GM18526 (cell line): ENCODE data around the gene CA14.

Experiments
- POLR2A ChIP-seq: IDR thresholded peaks from 3 replicates; pipeline ENCODE4 v1.6.1; 2011; ENCODE audit not compliant: insufficient read length; ENCODE audit errors: extremely low read depth

The CA14 gene

DNA sequence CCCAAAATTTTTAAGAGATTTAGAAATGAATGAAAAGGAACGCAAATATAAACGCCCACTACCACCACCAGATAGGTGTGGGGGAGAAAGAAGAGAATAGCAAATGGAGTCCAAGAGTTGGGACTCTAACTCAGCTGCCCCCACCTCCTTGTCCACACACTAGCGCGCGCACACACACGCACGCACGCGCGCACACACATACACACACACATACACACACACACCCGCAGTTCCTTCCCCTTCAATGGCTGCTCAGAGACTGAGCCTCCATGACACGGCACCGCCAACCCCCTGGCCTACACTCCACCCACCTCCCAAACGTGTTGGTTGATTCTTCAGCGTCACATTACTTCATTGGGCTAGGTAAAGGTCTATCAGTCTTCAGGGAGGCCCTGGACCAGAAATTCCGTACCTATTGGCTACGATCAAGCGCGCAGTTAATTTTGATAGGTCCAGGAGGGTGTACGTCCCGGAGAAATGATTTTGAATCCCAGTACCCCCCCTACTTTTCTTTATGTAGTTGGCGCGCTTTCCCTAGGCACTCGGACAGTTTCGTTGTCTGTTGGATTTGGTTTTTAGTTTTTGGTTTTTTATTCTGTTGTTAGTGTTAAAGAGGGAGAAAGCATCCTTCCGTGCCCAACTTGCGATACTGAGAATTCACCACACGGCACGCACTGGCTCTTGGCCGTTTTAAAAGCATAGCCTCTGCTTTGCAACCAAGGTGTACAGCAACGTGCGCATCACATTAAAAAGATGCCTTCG lies 21.5 kb upstream of the CA14 start, which contains the start of gene ANP32E:
ANP32E (minus strand) TSS at position 261 of the 762 bp plus-strand sequence. CDS start 326 bp downstream, outside the sequence.
- TF ChIP-seq POLR2A = peak; percentile 95

DNA sequence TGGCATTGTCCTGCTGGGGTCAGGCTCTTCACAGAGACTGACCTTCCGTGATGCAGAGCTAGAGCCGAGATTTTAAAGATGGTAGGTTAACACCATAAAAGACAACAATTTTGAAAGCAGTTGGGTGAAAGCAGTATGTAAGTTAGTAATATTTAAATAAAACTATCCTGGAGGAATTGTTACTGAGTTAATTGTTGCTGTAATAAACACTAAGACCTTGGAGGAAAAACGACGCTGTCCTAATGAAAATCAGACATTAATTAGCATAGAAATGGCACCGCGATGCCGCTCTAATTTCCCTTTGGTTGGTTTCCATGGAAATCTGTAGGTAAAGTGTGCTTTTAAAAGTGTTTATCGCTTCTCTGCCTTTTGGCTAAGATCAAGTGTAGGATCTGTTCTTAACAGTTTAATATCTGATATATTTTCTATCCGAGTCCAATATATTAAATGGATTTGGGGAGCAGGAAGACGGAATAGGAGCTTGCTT lies 20.9 kb upstream of the CA14 start:
- no peak for TF ChIP-seq POLR2A

DNA sequence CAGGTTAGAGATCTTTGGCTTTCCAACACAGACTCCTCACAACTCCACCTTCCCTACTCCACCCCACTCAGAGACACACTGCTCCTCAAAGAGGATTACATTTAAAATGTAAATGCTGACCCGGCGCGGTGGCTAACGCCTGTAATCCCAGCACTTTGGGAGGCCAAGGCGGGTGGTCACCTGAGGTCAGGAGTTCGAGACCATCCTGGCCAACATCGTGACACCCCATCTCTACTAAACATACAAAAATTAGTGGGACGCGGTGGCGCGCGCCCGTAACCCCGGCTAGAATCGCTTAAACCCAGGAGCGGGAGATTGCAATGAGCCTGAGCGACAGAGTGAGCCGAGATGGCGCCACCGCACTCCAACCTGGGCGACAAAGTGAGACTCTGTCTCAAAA lies 19.8 kb upstream of the CA14 start:
- no peak for TF ChIP-seq POLR2A

DNA sequence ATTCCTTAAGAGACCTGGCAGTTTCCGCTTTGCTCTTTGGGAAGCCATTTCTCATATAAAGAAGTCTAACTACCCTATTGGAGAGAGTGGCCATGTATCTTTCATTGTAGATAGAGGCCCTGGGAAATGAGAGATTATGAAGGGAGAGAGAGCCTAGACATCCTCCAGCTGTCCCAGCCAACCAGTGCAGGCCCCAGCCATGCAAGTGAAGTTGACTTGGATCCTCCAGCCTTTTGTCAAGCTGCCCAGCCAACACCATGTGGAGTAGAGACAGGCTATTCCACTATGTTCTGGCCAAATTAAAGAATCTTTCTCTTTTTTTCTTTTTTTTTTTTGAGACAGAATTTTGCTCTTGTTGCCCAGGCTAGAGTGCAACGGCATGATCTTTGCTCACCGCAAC lies 14.6 kb upstream of the CA14 start:
- no peak for TF ChIP-seq POLR2A

DNA sequence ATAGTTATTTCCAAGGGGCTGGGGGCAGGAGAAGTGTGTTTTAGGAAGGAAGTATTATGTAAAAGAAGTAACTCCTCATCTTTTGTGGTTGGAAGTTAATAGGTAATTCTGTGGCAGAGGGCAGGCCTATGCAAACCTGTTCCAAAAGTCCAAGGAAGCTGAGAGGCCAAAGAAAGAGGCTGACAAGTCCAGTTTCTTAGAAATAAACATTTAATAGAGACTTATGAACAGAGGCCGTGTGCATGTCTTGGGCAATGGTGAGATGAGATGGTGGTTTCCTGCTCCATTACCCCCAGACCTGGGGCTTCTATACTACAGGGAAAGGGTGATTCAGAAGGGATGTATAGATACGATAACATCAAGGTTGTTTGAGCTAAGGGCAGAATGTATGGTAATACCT lies 7.6 kb upstream of the CA14 start:
- no peak for TF ChIP-seq POLR2A

DNA sequence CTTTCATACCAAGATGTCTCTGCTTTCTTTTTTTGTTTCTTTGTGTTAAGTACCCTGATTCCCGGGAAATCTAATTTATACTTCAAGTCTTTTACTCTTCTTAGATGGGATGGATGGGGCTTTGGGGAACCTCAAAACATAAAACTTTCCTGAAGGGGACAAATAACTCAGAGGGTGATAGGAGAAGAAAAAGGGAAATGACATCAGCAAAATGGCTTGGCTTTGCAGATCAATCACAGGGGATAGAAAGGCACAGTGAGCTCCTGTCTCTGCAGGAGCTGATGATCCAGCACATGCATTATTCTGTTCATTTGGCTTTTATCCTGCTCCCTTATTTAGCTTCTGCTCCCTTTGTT lies 1.4 kb upstream of the CA14 start:
- no peak for TF ChIP-seq POLR2A

DNA sequence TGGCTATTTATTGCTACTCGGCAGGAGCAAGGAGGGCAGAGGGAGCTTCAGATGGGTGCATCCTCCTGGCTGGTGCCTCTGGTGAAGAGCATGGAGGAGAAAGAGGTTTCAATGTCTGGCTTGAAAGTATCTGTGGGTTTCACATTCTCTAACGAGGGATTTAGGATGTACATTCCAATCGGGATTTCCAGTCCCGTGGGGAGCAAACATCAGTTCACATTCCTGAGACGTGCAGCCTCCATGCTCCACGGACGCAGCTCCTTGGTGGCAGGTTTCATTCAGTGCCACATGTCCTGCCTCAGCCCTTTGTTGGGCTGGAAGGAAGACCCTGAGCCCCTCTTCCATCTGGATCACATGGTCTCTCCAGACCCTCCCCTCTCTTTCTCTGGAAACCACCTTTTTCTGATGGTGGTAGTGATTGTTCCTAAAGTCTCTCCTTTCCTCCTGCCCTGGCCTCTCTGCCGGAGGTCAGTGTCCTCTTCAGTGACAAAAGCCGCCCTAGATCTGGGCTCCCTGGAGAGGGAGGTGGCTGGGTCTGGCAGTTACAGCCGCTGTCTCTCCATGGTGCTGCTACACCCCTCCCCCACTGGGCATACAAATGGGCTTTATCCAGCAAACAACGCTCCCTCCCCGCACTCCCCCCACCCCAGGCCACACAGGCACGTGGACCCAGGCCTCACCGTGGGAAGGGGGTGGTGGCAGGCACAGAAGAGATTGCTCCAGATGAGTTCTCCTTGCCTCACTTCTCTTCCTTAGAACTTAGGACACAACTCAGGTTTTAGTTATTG lies 826 bp upstream of the CA14 start:
- TF ChIP-seq POLR2A = no peak

DNA sequence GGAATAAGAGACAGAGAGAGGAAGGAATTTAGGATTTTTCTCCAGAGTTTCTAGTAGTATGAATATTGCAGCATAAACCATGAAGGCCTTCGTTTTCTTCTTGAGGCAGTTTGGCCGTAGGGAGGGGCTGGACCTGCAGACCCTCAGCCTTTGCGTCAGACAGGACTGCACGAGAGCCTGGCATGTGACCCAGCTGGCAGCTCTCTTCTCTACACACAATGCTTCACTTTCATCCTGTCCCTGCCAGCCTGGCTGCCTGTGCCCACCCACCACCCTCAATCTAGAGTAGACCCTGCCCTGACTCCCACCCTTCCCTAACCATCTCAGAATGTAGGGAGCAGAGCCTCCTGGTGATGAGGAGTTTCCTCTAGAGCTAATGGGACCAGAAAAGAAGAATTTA lies 1.6 kb downstream of the CA14 start:
- TF ChIP-seq POLR2A = no peak

DNA sequence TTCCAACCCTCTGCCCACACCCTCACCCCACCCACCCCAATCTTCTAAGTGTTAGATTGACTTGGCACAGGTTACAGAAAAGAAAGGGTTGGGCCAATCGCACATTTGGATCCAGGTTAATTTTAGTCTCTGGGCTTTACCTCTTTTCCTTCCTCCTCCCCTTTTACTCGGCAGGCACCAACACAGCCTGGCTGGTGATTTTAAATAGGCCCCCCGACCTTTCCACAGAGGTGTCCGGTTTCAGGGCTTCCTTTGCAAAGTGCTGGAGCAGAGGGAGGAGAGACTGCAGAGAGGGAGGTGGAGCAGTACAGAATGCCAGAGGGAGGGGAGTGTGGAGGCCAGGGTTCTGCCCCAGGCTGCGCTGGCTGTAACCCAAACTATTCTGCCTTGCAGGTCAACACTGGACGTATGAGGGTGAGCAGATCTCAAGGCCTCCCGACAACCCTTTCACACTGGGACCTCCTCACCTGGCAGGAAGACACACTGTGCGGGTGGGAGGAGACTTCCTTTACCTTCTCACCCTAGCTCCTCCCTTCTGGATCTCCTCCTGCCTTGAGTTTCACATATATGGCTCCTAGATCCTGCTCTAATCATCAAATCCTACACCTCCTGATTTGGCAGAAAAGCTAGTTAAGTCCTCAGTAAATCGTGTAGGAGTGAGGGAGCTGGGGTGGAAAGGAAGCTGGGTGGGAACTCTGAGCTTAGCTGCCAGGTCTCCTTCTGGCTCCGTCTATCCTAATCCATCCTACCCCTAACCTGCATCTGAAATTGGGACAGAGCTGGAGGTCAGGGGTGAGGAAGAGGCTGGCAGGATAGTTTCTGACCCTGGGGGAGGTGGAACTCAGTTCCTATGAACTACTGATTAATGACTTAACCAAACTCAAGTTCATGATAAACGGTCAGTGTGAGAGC lies 2.4 kb downstream of the CA14 start:
- no peak for TF ChIP-seq POLR2A

DNA sequence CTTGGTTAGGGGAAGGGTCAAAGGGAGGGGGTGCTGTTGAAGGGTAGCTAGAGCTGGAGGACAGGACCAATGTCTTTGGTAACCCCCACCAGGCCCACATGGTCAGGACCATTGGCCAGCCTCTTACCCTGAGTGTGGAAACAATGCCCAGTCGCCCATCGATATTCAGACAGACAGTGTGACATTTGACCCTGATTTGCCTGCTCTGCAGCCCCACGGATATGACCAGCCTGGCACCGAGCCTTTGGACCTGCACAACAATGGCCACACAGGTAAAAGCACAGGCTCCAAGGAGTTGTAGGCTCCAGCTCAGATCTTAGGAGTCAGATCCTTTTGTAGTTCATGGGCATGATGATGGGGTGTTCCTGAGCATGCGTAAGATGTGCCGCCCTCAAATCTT lies 3.8 kb downstream of the CA14 start:
- no peak for TF ChIP-seq POLR2A

DNA sequence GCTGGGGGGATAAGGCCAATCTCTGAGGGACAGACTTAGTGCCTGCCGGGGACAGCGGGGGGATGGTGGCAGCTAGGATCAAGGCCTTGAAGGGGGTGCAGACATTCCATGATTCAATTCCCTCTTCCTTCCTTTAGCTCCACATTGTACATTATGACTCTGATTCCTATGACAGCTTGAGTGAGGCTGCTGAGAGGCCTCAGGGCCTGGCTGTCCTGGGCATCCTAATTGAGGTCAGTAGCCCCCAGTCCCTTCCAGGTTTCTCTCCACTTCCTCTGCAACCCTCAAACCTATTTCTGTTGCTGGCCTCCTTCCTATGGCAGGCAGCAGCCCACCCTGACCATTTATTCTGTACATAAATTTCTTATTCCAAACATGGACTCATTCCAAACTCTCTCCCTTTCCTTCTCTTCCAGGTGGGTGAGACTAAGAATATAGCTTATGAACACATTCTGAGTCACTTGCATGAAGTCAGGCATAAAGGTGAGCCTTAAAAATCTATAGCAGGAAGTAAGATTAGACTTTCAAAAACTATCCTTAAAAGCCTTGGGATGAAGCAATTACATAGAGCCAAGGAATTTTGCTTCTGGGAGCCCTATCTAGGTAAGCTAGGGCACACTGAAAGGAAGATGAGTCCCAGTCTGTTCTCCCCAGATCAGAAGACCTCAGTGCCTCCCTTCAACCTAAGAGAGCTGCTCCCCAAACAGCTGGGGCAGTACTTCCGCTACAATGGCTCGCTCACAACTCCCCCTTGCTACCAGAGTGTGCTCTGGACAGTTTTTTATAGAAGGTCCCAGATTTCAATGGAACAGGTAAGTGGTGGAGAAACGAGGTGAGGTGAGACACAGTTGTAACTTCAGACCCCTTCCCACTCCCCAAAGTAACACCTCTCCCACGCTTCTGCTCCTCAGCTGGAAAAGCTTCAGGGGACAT lies 5.1 kb downstream of the CA14 start:
- no peak for TF ChIP-seq POLR2A

DNA sequence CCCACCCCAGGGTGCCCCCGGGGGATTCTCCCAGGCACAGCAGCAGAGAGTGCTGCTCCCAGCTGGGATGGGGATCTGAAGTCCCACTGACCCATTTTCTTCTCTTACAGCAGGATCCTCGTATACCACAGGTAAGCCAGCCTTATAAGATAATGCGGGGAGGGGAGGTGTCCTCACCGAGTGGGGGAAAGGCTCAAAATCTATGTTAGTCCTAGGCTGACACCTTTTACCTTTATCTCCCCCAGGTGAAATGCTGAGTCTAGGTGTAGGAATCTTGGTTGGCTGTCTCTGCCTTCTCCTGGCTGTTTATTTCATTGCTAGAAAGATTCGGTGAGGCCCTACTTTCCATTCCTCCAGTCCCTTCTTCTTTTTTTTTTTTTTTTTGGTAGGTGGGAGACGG lies 6.0 kb downstream of the CA14 start:
- TF ChIP-seq POLR2A = no peak

DNA sequence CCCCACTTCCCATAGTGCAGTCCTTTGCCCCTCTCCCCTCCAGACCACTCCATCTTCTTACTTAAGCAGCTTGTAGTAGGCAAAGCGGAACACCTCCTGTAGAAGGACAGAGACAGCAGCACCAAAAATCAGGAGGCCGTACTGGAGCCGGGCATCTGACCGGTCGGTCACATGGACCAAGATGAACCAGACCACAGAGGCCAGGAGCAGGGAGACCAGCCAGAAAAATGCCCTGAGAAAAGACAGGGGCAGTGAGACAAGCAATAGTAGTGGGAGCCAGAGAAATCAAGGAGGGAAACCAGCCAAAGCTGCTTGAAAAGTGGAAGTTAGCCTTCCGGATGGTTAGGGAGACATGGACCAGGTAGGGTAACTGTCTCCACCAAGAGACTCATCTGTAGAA lies 10.3 kb downstream of the CA14 start:
- TF ChIP-seq POLR2A = no peak

DNA sequence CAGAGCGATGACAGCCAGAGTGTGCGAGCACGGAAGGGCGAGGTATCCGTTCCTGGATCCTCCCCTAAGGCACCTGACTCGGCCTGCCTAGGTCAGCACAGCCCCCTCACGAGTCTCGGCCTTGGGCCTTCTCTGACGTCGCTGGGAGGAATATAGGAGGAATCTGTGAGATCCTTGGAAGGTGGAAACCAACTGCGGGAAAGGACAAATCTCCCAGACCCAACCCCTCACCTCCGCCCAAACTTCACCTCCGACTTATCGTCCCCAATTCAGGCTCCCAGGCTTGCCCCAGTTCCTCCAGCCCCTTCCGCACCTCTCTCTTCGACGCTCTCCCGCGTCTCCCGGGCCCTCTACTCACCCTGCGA lies 10.7 kb downstream of the CA14 start:
- no peak for TF ChIP-seq POLR2A
